Measurements from ENCODE around the gene COMT.

Gene COMT

DNA sequence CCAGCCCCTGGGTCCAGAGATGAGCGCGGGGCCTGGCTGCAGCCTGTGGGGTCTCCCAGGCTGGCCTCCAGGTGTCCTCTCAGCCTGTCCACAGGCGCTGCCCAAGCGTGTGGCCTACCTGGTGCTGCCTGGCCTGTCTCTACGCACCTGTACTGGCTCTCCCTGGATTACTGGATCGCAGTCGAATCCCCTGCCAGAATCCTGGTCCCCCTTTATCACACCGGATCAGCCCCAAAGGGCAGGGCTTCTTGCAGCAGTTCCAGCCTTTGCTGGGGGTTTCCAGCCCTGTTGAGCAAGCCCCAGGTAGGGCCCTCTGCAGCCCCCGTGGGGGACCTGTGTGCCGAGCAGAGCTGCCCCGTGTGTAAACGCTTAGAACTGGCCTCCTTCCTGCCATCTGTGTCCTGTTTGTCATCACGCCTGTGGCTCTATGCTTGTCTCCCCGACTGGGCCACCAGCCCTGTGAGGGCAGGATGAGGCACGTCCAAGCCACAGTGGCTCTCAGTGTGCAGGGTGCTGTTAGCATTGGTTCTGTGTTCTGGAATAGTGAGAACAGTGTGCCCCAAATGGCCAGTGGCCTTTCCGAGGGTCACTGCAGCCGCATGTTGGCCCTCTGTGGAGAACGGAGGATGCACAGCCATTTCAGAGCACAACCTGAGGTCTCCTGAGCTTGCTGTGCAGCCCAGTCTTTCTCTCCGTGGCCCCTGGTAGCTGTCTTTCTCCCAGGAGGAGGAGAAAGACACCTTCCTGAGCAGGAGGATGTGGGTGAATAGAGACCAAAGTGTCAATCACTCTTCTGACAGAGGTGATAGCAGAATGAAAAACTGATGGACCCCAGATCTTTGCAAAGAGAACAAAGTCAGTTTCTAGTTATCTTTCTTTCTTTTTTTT is 13.9 kb downstream of the COMT start:
- in situ Hi-C loops (cut with MboI; ENCODE audit: low sequenced_read_pairs) = no loop called here

DNA sequence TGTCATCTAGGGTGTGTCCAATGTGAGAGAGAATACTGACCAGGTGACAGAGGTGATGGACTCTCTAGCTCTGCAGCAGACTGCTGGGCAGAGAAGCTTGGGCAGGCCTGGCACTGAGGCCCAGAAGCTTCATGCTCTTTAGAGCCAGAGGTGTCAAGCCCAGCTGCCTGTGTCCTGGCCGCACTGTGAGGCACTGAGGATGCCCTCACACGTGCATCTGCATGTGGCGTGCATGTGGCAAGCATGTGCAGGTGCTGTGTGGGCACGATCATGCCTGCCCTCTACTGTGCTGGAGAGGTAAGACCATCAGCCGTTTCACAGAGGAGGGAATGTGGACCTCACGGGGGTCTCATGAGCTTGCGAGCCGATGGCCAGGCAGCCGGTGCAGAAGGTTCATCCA is 15.9 kb downstream of the COMT start:
- in situ Hi-C loops (cut with MboI; ENCODE audit: low sequenced_read_pairs) = no loop called here

DNA sequence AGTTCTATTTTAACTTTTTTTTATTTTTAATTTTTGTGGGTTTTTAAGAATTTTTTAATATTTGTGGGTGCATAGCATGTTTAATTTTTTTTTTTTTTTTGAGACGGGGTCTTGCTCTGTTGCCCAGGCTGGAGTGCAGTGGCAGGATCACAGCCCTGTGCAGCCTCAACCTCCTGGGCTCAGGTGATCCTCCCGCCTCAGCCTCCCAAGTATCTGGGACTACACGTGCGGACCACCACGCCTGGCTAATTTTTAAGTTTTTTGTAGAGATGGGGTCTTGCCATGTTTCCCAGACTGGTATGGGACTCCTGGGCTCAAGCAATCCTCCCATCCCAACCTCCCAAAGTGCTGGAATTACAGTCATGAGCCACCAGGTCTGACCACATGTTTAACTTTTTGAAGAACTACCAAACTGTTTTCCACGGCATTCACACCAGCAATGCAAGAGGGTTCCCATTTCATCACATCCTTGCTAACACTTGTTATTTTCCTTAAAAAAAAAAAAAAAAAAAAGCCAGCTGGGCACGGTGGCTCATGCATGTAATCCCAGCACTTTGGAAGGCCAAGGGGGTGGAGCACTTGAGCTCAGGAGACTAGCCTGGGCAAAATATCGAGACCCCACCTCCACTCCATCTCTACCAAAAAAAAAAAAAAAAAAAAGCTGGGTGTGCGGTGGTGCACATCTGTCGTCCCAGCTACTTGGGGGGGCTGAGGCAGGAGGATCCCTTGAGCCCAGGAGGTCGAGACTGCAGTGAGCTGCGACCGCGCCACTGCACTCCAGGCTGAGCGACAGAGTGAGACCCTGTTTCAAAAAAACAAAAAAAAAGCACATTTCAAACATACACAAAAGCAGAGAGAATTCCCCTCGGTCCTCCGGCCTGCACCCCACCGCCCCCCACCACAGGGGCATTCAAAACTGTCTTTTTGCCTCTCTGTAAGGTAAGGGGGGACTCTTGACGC is 16.8 kb downstream of the COMT start:
- in situ Hi-C loops (cut with MboI; ENCODE audit: low sequenced_read_pairs) = no loop called here

DNA sequence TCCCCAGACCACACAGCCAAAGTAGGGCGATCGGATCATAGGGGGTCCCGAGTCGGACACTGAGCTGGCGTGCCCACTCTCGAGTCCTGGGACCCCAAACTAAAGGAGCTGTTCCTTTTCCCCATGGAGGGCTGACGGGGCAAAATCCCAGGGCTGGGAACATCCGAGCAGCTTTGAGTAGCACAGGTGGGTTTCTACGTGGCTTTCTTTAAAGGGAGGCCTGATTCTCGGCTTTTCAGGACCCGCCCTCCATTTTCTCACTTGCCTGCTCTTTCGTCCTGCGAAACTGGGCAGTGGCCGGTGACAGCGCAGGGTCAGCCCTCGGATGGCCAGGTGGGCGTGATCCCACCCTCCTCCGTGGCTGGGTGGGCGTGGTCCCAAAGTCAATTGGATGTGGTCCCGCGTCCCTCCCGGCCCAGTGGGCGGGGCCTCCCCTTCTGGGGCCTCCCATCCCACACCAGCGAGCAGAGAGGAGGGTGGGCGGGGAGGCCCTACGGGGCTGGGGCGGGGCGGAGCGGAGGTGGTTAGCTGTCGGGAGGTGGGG is 17.5 kb downstream of the COMT start:
- in situ Hi-C loops (cut with MboI; ENCODE audit: low sequenced_read_pairs) = no loop called here

DNA sequence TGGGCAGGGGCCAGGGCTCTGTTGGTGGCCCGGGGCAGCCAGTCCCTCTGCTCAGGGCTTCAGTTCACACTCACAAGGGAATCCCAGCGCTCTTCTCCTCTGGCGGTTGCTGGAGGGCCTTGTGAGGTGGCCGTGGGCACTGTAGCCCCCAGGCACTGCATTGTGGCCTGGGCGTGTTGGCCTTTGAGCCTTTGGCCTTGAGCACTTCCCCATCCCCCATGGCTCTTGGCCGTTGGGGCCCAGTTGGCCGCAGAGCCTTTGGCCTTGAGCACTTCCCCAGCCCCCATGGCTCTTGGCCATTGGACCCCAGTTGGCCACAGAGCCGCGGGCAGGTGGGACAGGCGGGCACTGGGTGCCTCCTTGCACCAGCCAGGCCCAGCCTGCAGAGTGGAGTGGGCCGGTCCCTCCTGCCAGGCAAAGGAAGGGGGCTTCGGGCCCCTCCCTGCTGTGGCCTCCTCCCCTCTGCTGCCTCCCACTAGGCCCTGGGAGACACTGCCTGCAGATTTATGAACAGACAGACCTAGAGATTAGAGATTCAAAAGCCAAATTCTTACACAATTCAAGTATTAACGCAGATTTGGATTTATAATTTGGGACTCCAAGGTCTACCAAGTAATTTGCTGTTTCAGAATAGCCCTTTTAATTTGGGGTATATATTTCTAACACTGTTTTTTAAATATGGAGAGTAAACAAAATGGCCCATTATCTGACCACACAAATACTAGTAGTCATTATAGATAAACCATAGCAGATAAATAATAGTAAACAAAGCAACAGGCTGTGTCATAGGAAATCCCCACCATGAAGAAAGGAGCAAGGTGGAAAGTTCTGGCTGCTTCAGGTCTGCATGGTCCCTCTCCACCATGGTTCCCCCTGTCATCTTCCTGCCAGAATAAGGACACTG is 18.3 kb downstream of the COMT start:
- in situ Hi-C loops (cut with MboI; ENCODE audit: low sequenced_read_pairs) = no loop called here

DNA sequence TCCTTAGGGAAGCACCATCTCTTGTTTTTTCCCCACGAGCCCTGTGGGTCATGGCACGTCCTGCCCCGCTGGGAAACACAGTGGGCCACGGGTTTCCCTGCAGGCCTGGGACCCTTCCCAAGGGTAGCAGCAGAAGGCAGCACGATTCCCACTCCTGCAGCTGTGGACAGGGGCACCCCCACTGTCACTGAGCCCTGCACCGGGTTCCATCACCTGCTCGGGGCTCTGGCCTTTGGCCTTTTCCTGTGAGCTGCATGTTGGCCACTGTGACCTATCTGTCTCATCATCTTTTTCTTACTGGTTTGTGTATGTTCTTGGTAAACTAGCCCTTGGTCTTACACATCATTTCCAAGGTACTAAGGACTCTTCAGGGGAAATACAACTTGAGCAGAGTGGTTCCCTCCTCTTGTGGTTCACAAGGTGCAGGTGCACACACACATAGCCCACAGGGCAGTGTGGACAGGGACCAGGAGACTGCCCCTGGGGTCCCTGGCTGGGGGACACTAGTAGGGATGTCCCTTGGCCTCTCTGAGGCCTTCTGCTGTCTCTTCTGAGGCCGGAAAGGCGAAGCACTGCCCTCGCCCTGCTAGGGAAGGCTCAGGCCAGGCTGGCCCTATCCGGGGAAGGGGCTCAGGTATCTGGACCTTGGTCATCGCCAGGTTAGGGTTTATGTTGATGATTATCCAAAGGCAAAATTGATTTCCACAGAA is 19.1 kb downstream of the COMT start:
- in situ Hi-C loops (cut with MboI; ENCODE audit: low sequenced_read_pairs) = no loop called here

DNA sequence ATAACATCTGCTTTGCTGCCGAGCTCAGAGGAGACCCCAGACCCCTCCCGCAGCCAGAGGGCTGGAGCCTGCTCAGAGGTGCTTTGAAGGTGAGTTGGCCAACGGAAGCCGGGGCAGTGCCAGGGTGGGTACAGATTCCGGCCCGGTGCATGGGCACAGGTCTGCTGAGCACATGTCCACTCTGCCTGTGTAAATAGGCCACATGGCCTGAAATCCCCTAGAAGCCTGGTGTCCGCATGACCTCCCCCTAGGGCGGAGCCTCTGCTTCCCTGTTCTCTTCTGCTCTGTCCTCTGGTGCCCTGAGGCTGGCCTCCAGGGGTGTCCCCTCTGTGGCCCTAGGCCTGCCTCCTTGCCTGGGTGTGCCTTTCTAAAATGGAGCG is 19.6 kb downstream of the COMT start:
- in situ Hi-C loops (cut with MboI; ENCODE audit: low sequenced_read_pairs) = no loop called here

DNA sequence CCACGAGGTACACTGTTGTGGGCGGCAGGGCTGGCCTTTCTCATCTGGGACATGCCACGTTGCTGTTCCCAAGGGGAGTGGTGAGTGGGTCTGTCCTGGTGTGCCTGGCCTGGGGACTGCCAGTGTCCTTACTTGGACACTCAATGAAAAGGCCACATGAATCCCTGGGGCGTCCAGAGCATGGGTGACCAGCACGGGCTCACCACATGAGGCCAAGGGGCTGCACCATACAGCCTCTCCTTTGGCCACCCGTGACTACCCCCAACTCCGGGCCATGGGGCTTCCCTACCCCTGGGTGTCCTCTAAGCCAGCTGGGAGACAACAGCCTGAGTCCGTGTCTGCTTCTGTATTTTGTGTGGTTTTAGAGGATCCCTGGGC is 20.3 kb downstream of the COMT start:
- in situ Hi-C loops (cut with MboI; ENCODE audit: low sequenced_read_pairs) = no loop called here

DNA sequence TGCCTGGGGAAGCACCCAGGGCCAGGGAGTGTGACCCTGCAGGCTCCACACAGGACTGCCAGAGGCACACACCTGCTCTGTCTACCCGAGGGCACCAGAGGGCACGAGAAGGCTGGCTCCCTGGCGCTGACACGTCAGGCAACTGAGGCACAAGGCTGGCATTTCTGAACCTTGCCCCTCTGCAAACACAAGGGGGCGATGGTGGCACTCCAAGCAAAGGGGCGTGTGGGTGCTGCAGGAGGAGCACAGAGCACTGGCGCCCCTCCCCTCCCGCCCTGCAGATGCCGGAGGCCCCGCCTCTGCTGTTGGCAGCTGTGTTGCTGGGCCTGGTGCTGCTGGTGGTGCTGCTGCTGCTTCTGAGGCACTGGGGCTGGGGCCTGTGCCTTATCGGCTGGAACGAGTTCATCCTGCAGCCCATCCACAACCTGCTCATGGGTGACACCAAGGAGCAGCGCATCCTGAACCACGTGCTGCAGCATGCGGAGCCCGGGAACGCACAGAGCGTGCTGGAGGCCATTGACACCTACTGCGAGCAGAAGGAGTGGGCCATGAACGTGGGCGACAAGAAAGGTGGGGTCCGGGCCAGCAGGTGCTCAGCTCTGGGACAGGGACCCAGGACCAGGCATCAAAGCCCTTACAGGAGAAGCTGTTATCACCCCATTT is 20.8 kb downstream of the COMT start:
- in situ Hi-C loops (cut with MboI; ENCODE audit: low sequenced_read_pairs) = no loop called here

DNA sequence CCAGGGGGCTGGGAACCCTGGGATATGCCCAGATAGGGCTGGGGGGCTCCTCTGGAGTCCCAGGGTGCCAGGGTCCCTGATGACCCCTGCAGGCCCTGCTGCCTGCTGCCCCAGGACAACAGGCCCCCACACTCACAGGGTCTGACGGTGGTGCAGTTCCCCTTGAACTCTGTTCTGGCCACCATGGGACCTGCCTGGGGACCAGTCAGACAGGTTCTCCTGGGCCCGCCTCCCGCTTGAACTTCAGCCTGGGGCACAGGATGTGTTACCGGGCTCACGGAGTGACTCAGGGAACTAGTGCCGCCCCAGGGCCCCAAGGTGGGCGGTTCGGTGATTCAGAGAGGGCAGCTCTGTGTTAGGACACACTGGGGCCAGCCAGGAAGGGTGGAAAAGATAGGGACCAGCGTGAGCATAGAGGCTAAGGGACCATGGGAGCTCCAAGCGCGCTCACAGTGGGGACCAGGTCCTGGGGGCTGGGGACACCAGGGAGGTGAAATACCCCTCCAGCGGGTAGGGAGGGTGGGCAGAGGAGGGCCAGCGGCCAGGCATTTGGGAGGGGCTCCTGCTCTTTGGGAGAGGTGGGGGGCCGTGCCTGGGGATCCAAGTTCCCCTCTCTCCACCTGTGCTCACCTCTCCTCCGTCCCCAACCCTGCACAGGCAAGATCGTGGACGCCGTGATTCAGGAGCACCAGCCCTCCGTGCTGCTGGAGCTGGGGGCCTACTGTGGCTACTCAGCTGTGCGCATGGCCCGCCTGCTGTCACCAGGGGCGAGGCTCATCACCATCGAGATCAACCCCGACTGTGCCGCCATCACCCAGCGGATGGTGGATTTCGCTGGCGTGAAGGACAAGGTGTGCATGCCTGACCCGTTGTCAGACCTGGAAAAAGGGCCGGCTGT is 21.6 kb downstream of the COMT start:
- in situ Hi-C loops (cut with MboI; ENCODE audit: low sequenced_read_pairs) = no loop called here

DNA sequence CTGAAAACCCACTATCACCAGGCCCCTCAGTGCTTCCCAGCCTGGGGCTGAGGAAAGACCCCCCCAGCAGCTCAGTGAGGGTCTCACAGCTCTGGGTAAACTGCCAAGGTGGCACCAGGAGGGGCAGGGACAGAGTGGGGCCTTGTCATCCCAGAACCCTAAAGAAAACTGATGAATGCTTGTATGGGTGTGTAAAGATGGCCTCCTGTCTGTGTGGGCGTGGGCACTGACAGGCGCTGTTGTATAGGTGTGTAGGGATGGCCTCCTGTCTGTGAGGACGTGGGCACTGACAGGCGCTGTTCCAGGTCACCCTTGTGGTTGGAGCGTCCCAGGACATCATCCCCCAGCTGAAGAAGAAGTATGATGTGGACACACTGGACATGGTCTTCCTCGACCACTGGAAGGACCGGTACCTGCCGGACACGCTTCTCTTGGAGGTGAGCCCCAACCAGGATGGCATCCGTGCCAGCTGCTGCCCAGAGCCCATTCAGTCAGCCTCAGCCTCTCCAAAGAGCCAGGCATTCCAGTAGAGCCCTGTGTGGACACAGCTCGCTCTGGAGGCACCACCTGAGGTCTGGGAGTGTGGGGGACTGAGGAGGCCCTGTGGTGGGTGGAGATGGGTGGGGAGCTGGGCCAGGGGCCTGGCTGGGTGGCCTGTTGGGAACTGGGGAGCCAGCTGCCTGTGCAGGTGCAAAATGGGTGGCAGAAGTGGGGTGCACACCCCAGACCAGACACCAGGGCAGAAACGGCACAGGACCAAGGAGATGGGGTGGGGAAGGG is 22.5 kb downstream of the COMT start:
- in situ Hi-C loops (cut with MboI; ENCODE audit: low sequenced_read_pairs) = no loop called here

DNA sequence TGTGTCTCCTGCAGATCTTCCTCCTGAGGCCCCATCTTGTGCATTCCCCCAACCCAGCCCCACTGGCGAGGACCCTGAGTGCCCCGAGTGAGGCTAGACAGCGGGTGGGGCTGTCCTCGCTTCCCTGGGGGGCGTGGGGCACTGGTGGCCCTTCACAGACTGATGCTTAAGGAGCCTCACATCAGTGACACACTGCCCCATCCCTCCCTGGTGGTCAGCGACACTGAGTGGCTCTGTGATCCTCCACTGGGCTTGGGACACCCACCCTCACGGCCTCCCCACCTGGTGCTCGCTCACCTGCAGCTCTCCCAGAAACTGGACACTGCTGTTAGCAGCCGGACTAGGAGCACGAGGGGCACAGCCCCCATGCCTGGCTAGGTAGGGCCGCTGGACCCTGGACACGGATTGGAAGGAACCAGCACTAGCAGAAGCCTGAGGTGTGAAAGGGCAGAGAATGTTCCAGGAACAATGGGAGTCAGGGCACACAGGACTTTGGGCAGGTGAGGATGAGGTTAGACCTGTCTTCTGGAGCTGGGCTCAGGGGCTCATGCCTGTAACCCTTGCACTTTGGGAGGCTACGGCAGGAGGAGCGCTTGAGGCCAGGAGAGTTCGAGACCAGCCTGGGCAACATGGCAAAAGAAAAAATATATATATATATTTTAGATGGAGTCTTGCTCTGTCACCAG is 23.3 kb downstream of the COMT start:
- in situ Hi-C loops (cut with MboI; ENCODE audit: low sequenced_read_pairs) = no loop called here

DNA sequence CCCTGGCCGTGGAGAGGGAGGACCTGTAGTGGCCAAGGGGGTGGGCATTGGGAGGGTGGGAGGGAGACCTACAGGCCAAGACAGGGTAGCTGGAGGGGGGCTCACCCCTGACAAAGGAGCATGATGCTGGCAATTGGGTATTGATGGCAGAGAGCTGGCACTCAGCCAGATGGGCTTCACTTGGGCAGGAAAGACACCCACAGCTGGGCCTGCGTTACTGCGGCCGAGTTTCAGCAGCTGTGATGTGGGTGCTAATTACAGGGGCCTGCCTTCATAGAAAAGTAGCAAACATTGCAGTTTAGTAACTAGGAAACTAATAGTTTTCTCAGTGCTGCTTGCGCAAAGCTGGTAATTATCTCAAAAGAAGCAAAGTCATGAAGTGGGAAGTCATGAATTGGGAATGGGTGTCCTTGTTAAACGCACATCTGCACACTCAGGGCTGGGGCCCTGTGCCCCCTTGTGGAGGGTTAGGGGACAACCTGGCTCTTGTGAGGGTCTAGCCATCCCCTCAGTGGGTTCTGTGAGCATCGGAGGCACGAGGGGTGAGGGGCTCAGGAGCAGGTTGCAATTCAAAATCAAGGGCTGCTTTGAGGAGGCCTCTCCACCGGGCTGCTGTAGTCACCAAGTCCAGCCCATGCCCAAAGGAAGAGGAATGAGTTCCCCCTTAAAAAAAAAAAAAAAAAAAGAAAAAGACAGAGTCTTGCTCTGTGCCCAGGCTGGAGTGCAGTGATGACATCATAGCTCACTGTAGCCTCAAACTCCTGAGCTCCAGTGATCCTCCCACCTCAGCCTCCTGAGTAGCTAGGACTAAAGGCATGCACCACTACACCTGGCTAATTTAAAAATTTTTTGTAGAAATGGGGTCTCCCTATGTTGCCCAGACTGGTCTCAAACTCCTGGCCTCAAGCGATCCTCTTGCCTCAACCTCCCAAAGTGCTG is 24.5 kb downstream of the COMT start:
- in situ Hi-C loops (cut with MboI; ENCODE audit: low sequenced_read_pairs) = no loop called here

DNA sequence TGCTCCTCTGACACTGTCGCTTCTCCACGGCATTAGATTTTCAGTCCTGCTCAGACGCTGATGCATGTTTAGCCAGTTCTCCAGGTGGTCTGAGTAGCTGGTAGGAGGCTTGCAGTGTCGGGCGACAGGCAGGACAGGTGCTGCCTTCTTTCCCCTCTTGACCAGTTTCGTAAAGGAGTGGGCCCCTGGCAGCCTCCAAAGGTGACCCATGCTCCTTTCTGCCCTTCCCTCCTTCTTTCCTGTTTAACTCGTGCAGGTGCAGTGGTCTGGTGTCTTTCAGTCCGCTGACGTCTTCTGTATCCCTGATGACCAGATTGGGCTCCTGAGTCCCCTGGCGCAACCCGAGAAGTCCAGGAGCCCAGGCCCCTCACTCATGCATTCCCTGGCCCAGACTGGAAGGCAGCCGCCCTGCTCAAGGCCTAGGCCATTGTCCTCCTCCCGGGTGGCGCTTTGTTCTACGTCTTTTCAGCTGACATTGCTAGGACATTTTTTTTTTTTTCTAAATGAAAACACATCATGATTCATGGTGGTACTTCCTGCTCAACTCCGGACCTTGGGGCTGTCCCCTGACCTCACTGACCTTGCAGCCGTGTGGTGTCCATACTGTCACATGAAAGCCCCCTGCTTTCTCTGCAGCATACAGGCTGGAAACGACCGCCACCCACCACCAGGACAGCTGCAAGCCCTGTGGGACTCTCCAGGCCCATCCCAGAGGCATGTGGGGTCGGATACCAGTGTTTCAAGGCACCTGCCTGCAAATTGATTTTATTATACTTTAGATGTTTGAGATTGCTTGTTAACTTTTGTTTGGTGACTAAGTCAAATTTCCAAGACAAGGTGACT is 25.6 kb downstream of the COMT start:
- in situ Hi-C loops (cut with MboI; ENCODE audit: low sequenced_read_pairs) = no loop called here

DNA sequence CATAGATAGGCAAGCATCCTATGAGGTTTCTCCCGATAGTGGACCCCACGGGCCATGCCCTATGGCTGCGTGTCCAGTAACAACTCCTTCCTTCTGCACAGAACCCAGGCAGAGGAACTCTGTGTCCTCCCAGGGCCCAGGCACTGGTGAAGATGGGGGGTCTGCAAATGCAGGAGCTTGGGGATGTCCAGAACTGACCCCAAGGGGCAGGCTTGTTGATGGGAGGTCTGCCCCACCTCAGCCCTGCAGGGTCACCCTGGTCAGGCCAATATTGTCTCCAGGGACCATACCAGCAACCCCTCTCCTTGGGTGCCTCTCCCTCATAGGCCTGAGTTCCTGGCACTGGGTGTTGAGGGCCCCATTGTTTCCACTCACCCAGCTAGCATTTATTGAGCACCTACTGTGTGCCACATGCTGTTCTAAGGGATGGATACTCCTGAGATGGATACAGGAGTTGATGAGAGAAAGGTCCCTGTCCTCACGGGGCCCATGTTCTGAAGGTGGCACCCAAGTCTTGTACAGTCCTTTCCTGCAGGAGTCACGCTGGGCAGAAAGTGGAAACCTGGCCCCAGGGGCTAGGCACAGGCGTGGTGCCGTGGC is 26.4 kb downstream of the COMT start:
- in situ Hi-C loops (cut with MboI; ENCODE audit: low sequenced_read_pairs) = no loop called here
